SKM-1 (cell line): Measurements from ENCODE around the gene JAKMIP1.

Experiments used
- DNase-seq: peaks from one replicate; lab custom pipeline; 2025; ENCODE audit not compliant: unreplicated experiment; lab: John Stamatoyannopoulos, UW

JAKMIP1 gene

DNA sequence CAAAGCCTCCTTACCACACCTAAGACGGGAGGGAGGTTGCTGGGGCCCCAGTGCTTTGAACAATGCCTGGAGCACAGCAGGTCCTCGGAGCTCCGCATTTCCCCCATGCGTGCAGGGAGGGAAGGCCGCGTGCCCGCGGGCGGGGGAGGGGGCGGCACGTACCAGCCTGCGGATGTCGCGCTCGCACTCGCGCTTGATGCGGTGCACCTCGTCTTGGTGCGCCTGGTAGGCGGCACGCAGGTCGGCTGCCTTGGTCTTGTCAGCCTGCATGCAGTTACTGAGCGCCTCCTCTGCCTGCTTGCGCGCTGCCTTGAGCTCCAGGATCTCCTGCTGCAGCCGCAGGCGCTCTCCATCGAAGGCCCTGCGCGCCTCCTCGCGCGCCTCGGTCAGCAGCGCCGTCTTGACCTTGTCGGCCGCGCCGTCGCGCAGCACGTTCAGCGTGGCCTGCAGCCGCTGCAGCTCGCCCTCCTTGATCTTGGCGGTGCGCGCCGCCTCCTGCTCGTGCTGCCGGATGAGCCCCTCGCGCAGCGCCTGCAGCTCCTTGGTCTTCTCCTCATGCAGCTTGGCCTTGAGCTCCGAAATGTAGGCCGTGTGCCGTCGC is 94.9 kb downstream of the JAKMIP1 start:
- no peak for DNase-seq

DNA sequence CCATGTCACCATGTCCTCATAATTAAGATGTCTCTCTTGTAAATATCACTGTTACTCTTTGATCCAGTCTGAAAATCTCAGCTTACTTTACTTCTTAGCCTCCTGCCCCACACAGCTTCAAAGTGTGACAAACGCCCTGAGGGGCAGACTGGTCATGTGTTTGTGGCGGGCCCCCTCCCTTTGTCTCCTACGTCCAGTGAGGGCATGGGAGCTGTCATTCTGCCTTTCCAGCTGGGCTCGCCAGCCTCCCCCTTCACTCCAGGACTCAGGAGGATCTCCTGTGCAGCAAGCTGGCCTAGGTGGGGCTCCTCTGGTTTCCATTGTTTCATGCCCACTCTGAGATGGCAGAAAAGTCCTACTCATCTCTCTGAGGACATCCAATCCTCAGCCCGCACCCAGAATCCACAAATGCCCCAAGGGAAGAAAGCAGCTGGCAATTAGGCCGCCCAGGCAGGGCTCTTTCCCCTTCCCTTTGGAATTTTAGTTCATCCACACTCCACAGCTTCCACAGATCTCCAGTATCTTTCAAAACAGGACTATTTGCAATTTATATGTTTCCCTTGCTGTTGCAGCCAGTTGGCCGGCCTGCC is 95.7 kb downstream of the JAKMIP1 start:
- no peak for DNase-seq

DNA sequence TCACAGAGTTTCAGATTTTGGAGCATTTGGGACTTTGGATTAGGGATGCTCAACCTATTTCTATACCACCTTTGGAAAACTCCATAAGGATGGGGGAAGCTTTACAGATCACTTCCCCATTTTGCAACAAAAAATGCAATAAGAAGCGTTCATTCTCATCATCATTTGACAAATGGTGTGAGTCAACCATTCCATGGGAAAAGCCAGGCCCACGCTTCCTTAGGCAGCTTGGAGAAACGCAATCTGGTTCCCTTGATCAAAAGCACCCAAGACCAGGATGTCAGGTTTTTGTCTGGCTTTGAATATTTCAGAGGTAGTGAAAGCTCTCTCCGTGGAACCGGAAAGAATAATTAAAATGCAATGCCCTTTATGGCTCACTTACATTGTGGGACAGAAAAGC is 102.8 kb downstream of the JAKMIP1 start:
- no peak for DNase-seq

DNA sequence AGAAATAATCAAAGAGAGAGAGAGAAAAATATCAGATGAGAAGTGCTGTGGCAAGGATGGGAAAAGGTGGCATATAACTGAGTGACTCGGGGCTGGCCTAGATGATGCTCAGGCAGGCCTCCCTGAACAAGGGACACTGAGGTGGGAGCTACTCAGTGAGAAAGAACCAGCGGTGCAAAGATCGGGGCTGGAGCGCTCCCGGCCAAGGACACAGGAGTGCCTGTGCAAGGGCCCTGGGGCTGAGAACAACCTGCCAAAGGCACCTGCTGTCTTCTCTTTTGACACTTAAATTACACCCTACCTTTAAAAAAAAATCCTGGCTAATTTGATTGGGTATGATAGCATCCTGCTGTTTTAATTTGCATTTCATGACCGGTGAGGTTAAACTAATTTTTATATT is 104.5 kb downstream of the JAKMIP1 start:
- DNase-seq, result no peak

DNA sequence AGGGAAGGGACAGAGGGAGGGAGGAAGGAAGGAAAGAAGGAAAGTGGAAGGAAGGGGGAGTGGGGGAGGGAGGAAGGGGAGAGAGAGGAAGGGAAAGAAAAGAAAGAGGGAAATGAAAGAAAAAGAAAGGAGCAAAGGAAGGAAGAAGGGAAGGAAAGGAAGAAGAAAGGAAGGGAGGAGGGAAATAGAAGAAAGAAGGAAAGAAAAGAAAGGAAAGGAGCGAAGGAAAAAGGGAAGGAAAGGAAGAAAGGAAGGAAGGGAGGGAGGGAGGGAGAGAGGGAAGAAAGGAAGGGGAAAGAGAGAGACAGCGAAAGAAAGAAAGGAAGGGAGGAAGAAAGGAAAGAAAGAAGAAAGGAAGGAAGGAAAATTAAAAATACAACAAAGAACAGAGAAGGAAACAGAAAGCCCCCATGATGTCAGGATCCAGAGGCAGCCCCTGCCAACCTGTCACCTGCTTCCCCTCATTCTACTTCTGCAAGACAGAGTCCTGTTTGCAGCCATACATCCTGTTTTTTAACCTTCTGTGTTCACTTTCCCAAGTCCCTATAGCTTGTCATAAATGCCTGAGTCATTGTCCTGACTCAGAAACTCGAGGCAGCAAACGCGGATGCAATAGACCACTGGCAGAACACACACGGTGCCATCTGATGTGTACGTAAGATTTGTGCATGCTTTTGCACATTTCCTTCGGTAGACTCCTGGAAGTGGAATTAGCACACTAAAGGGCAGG is 105.2 kb downstream of the JAKMIP1 start:
- DNase-seq, result no peak

DNA sequence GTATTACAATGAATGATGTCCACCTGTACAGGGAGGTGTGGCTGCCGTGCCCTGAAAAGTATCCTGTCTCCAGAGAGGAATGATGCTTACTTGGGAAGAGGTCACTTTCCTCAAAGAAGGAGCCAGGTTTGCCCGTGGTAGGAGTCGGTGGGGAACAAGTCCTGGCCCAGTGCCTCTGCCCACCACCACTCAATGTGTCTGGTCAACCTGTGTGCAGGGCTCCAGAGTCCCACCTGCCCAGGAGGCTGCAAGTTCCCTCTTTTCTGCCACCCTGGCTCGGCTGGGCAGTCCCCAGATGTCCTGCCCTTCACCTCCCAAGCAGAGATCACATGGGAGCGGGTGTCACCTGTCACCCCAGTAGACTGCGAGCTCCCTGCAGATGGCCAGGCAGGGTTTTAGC is 106.7 kb downstream of the JAKMIP1 start:
- no peak for DNase-seq

DNA sequence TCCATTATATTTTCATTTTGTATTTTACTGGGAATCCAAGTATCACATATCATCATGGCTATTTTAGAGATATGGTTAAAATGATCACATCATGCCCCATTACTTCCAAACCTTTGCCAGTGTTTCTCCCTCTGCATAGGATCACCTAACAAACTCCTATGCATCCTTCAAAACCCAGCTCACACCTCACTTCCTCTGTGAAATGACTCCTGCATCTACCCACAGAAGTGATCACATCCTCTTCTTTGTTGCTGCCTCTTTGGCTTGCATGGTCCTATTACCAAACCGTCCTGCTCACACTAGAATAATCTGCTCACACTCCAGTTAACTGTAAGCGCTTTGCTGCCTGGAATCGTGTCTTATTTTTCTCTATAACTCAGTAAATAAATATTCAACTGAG is 107.4 kb downstream of the JAKMIP1 start:
- DNase-seq, result no peak

DNA sequence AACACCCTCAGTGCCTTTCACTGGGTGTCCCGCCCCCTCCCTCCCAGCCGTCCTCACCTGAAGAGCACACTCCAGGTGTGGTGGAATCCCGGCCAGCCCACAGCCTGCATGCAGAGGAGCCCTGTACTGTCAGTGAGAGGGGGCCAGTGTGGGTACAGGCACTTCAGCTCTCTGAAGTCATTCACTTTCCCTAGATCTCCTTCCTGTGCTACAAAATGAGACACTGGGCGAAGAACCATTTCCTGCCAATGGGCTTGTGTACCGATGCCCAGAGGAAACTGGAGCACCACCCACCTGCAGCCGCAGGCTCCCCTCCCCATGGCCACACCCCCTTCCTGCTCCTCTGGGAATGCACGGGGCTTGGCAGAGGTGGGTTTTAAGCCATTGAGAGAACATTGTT is 108.2 kb downstream of the JAKMIP1 start:
- no peak for DNase-seq

DNA sequence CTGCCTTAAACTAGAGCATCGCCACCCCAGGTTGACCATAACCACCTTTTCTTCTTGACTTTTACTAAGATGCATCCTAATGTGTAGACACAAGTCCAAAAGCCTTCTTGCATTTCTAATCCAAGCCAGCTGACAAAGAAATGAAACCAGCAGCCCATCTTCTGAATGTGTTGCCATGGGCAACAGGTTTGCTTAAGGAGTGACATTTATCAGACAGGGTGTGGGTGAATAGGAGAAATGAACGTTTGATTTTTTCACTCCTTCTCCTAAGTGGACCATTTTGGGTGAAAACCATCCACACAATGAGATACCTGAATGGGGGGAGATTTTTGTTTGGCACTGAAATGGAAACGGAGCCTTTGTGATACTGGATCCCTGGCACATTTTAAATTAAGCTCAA is 109.4 kb downstream of the JAKMIP1 start:
- no peak for DNase-seq

DNA sequence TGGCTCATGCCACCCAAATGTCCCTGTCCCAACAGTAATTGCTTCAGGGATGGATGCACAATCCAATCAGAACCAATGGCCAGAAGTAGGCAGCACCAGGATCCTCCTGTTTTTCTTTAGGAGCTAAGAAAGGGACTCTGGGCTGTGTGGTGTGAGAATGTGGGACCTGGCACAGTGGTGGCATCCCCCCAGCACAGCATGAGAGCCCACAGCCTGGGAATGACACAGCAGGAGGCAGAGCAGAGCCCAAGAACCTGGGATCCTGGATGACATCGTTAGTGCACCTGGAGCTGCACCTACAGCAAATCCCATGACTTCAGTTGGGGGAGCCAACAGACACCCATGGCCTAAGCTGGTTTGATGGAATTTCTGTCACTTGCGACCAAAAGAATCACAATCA is 111.4 kb downstream of the JAKMIP1 start:
- DNase-seq, result no peak

DNA sequence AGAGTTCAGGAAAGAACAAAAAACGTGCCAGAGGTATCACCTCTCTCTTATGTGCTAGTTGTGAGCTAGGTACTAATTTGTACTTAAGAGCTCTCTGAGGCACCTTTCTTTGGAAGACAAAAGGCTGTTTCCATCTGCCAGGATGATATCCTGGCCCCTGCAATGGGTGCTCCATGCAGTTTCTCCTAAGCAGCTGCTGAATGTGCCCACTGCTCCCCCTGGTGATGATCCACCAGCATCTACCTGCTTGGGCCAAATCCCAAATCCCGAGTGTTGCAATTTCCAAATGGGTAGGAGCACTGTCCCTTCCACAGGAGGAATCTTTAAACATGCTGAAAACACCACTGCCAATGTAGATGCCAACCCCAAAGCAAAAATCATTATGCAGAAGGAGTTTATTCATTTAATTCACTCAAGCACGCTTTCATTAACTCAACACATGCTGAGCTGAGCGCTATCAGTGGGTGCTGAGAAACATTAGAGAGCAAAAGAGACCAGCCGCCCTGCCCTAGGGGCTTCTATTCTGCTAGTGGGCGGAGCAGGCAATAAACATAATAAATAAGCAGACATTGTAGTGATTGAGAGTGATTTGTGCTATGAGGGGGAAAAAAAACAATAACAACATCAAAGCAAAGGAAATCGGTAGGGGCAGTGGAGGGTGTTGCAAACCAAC is 112.5 kb downstream of the JAKMIP1 start:
- peak; percentile 43 for DNase-seq

DNA sequence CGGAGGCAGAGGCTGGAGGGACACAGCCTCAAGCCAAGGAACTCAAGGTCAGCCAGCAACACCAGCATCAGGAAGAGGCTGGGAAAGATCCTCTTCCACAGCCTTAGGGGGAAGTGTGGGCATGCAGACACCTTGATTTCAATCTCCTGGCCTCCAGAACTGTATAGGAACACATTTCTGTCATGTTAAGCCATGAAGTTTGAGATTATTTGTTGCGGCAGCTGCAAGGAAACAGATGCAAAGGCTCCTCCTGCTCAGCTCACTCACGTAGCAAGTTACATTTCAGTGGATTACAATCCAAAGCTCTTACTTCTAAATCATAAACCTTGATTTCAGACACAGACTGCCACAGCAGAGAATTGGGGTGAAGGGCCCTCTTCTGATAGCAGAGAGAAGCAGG is 113.5 kb downstream of the JAKMIP1 start:
- no peak for DNase-seq

DNA sequence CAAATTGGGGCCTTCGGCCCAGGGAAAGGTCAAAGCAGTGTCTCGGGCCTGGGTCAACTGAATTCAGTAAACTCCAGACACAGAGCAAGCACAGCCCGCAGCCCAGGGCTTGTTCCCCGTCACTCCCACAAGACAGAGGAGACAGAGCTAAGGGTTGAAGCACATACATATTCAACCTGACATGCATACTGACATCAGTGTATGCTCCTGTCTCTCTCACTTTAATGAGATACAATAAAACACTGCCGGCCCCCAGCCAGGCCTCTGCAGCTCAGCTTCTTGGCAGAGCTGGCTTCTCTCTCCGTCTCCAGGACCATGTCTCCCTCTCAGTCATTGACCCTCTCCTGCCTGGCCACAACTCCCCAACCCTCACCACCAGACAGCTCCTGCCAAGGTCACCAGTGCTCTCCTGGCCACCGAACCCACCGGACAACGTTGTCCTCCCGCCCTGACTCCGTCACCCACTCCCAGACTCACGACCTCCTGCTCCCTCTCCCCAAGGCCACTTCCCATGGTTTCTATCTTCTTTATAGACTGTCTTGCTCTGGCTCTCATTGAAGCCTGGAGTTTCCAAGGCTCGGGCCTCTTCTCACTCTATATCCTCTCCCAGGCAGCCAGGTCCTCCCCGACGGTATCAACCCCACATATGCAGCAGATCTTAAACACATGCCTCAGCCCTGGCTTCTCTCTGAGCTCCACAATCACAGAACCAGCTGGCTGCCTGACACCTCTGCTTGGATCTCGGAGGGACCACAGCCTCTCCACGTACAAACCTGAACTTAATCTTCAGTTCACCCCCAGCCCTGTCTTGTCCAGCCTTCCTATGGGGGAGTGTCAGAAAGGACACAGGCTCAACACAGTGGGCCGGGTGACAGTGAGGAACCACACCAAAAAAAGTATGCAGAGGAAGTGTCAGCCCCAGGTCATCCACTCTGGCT is 114.4 kb downstream of the JAKMIP1 start:
- no peak for DNase-seq

DNA sequence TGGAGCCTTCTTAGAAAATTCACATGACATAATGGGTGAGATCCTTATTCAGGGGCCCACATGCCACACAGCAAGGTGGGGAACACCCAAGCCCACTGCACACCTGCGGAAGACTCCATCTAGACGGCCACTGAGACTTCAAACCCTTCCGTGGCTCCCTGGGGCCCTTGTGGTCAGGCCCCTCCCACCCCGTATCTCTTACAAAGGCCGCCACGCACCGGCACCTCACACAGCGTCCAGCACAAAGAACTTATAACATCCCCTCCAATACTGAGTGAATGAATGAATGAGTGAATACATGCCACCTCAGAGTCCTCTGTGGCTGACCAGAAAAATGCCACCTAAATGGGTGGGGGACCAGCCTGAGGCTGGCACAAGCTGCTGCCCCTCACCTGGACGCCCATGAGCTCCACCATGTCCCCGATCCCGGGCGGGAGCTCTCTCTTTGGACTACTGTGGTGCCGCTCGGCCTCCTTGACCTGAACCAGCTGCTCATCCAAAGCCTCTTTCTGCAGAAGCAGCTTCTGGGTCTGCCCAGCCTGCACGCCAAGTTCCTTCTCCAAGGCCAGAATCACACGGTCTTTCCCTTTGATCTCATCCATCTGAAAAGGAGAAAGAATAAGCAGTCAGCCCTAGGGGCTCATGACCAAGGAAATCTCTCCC is 115.2 kb downstream of the JAKMIP1 start:
- no peak for DNase-seq

DNA sequence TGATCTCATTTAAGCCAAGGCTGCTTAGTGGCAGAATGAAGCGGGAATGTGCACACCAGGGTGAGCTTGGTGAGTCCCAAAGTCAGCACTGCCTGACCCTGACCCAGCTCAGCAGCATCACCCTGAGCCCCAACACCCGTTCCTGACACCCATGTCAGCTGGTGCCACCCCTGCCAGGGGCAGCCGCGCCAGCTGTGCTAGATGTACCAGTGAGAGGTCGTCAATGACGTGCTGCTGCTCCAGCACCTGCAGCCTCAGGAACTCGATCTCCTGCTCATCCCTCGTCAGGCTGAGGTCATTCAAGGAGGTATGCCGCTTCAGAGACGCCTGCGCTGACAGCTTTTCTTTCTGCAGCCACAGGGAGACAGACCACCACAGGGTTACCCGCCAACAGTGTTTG is 120.4 kb downstream of the JAKMIP1 start:
- DNase-seq, result no peak

DNA sequence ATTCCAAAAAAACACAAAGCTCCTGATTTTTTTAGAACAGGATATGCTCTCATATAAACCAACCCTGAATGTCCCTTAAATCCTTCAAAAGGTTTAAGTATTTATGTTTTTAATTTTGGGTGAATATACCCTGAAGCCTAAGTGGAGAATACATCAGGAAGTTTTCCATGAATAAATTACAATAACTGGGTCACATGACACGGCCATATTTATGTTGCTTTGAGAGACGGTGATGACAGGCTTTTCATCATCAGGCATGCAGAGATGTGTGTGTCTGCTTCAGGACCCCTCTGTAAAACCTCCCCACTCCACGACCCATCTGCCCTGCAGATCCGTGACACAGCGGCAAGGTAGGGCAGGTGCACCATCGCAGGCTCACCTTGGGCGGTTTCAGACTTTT is 121.8 kb downstream of the JAKMIP1 start:
- DNase-seq, result no peak

DNA sequence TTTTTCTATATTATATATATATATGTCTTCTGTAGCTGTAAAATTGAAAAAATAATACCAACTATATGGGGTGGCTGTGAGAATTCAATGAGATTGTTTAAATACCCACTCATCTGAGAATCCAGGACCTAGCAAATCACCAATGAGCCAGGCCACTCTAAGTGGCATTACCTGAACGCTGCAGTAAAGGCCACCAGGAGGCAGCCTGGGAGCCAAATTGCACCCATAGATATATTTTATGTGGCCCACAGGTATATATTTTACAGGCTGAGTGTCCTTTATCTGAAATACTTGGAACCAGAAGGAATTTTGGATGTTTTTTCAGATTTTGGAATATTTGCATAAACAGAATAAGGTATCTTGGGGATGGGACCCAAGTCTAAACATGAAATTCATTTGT is 124.0 kb downstream of the JAKMIP1 start:
- DNase-seq, result no peak

DNA sequence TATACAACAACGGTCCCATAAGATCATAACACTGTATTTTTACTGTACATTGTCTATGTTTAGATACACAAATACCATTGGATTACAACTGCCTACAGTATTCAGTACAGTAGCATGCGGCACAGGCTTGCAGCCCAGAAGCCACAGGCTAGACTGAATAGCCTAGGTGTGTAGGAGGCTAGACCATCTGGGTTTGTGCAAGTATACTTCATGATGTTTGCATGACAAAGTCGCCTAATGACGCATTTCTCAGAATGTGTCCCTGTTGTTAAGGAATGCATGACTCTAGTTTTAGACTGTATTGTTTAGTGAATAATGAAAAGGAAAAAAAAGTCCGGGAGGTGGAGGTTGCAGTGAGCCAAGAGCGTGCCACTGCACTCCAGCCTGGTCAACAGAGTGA is 125.6 kb downstream of the JAKMIP1 start:
- DNase-seq, result no peak

DNA sequence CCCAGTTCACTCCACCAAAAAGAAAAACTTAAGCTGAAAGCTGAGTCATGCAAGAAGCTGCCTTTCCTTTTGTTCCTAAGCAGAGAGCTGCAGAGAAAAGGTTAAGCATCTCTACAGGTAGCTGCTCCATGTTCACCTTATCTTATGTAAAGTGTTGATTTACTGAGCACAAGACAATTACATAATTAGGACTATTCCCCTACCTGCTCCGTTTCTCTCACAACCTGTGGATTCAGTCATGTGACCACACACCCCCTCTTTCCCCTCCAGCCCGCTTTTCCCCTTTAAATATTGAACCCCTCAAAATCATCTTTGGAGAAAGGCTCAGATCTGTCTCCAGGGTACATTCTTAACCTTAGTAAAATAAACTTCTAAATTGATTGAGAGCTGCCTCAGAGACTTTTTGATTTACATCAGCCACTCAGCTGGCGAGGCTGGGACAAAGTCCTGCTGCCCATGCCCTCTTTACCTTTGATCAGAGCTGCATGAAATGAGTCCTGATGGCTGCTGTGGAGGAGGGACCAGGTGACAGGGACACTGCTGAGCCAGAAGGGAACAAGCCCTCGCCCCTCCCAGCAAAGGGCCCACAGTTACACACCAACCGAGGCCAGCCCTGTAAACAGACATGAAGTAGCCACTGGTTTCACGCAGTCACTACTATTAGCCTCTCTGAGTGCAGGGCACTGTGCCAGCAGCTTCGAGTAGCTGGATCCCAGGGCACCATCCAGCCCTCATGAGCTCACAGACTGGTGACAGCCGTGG is 128.2 kb downstream of the JAKMIP1 start:
- no peak for DNase-seq
